GM19238 (cell line): Measurements from ENCODE around the gene ERBIN.
A peak's percentile ranks its signal among the peaks of the same experiment; 100 is the strongest.
"Not testable (repeated sequence)": the region's sequence is repeated elsewhere in the genome, so short reads cannot be mapped to it uniquely, and the experiment has no call there.

Experiments
- DNase-seq: peaks from one replicate; pipeline ENCODE4 v3.0.0; 2011; ENCODE audit warnings: low spot score; ENCODE audit not compliant: insufficient read length

ERBIN gene

DNA sequence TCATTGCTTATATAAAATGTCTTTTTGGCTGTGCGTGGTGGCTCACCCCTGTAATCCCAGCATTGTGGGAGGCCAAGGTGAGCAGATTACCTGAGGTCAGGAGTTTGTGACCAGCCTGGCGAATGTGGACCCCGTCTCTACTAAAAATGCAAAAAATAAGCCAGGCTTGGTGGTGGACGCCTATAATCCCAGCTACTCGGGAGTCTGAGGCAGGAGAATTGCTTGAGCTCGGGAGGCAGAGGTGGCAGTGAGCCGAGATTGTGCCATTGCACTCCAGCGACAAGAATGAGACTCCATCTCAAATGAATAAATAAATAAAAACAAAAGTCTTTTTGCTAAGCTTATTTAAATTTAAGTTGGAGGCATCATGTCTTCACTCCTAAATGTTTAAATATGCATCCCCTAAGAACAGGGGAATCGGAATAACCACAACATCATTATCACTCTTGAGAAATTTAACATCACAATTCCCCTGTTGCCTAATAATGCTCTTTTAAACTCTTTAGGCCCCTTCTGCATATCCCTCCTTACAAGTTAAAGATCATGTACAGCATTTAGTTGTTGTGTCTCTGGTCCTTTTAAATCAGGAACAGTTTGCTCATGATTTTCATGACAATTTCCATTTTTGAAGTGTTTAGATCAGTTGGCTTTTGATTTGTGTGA is 72.8 kb downstream of the ERBIN start:
- no peak for DNase-seq

DNA sequence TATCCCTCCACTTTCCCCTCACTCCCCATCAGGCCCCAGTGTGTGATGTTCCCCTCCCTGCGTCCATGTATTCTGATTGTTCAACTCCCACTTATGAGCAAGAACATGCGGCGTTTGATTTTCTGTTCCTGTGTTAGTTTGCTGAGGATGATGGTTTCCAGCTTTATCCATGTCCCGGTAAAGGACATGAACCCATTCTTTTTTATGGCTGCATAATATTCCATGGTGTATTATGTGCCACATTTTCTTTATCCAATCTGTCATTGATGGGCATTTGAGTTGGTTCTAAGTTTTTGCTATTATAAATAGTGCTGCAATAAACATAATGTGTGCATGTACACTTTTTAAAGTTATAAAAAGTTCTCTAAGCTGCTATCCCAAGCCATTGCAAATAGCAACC is 75.6 kb downstream of the ERBIN start:
- DNase-seq = no peak

DNA sequence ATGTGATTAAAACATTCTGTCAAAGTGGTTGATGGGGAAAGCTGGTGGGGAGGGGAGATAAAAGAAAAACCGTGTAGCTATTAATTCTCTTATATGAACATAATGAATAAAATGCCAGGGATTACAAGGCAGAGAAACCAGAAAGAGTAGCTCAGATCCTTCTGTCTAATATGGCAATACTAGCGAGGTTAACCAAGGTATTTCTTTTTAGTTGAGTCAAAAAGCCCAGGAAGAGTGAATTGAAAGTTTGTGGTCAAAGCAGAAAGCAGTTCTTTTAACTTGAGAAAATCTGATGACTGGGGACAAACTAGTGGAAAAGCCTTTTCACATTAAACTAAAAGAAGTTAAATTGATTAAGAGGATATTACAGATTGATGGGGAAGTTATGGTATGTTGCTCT is 76.0 kb downstream of the ERBIN start:
- DNase-seq = no peak

DNA sequence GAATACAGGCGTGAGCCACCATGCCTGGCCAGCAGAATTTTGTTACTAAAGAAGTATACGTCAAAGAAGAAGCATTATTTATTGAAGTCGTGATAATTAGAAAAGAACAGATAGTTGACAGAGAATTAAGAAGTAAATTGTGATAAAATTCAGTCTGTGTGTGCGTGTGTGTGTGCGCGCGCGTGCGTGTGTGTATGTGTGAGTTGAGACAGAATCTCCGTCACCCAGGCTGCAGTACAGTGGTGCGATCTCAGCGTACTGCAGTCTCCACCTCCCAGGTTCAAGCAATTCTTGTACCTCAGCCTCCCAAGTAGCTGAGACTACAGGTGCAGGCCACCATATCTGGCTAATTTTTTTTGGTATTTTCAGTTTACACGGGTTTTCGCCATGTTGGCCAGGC is 77.8 kb downstream of the ERBIN start:
- no peak for DNase-seq

DNA sequence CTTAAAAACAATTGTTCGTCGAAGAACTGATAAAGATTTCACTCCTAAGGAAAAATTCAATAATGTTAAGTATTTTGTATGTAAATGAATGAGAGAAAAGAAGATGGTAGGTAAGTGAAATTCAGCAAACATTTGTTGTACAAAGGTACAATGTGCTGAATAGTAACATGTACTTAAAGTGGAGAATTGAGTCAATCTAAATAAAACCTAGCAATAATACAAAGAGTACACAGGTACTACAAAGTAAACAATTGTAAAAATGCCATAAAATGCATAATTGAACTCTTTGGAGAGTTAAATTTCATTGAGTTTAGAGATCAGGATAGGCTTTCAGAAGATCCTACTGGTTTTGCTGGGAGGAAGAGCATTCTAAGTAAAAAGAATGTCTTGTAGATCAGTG is 82.9 kb downstream of the ERBIN start:
- DNase-seq = no peak

DNA sequence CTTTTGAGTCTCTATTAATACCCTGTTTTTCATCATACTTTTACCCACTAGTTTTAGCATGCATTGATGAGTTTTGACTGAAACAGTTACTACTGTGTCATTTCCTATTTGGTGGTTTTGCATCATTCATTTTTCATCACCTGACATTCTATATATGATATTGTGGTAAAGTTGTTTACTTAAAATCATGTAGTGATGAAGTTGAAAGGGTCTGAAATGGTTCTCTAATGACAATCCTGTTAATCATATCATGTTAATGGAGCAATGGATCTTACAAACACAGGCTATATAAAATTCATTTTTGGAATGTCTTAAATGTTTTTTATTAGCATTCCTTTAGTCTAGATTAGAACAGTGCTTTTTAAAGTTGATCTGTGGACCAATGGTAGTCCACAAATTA is 84.1 kb downstream of the ERBIN start:
- DNase-seq = no peak

DNA sequence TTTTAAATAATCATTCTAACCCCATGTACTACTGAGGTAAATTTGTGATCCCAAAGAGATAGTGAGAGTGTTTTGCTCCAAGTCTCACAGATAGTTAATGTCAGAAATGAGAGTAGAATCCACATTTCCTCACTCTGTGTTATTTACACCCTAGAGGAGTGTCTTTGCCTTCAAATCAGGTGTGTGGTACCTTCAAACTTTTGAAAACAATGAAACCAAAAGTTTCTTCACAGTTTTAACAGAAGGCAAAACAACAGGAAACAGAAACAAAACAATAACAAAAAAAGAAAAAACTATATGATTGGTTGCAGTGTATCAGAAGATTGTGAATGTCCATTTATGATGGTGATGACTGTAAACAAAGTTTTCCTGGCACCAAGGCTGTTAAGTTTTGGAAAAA is 85.9 kb downstream of the ERBIN start:
- DNase-seq = peak; percentile 2

DNA sequence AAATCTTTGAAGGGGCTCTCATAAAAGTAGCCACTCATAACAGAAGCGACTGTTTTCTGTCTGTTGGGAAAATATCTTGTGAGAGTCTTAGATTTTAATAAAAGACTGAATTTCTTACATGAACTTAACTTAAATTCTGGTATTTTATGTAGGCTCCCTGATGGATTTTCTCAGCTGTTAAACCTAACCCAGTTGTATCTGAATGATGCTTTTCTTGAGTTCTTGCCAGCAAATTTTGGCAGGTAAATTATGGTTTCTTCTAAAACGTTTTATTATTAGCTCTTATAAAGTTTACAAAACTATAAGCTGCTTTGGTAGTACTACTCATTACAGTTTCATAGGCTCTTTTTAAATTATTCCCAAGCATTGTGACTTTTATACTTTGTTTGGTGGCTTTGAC is 87.0 kb downstream of the ERBIN start:
- no peak for DNase-seq

DNA sequence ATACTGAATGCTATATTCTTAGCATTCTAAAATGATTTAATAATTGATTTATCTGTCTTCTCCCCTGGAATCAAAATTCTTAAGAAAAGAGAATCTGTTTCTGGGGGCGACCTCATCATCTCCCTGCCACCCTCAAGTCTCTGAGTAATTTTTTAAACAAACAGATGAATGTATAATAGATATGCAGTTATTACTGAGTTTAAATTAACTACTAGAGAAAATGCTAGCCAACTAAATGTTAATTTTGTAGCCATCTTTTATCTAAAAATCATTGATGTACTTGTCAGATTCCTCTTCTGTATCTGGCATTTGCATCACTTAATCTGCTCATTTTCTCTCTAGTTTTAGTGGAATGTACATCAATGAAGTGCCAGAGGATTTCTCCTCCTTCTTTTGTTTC is 87.5 kb downstream of the ERBIN start:
- no peak for DNase-seq

DNA sequence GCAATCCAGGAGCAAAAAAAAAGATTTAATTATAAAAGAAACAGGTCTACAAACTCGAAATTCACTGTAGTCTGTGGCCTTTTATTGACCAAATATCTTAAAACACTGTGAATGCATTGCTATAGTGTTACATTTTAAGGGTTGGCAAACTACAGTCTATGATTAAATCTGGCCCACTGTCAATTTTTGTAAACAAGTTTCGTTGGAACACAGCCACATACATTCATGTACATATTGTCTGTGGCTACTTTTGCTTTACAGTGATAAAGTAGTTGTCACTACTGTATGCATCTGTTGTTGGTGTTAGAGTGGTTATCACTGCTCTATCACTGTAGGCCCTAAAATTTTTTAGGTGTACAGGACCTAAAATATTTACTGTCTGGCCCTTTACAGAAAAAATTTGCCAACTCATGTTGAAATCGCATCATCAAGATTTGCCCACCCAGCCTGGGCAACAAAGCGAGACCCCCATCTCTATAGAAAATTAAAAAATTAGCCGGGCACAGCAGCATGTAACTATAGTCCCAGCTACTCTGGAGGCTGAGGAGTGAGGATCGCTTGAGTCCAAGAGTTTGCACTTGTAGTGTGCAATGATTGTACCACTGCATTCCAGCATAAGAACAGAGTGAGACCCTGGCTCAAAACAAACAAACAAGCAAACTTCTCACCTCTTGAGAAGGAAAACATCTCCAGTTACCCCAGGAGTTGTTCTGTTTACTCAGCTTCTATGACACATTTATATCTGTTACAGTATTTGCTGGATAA is 89.0 kb downstream of the ERBIN start:
- DNase-seq = no peak

DNA sequence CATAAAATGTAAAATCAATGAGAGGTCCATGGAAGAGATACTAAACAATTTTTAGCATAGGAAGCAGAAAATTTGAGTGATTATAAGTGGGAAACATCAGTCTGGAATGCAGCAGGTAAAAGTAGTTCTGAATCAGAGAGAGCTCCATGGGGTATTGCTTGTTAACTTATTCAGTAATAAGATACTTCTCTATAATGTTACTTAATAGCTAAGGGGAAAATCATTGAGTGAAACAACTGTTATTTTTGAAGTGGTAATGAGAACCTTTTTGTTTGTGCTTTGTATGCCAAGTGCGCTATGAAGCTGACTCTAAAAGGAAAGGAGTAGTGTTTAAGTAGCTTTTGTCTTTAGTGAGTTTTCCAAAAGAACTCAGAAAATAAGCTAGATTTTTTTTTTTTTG is 95.2 kb downstream of the ERBIN start:
- DNase-seq = no peak

DNA sequence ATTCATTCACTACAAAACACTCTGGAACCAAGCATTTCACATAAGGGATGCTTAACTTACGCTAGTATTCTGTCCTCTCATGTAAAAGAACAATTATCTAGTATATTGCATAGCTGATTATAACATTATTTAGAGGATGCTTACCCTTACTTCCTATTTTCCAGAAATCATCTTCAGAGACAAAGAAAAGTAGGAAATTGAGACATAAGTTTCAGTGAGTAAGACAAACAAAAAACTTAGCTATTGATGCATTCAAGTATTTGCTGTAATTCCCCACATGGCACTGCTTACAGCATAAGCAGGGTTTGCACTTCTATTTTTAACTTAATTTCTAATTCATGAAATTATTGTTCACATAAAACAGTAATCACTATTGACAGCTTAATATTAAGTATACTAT is 112.9 kb downstream of the ERBIN start:
- no peak for DNase-seq

DNA sequence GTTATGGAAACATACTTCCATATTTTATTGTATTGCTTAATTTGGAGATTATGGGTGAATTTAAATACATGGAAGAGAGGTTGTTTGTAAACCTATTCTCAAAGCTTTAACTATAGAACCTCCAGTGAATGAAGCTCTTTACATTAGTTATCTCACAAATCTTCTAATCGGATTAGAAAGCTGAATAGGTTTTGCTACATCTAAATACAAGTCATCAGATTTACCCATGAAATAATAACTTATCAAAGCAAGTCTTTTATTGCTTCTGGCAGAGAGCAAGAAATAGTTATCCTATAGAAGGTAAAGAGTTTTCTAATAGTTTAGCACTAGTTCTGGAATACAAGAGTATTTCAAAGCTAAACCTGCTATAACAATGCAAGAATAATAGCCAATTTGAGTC is 113.3 kb downstream of the ERBIN start:
- DNase-seq = no peak

DNA sequence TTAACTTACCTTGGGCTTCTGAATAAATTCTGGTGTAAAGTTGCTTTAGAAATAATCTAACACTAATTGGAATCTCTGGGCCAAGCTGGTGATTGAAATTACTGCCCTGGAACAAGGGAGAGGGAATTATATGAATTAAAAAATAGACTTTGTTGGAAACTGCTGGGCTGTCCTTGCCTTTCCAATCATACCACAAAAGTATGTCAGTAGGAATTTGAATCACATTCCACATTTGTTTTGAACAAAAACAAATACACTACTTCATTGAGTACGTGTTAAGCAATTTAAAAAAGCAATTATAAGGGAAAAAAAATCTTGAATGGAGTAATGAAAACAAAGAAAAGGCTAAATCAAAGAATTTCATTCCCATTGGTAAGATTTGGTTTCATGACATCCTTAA is 115.3 kb downstream of the ERBIN start:
- no peak for DNase-seq

DNA sequence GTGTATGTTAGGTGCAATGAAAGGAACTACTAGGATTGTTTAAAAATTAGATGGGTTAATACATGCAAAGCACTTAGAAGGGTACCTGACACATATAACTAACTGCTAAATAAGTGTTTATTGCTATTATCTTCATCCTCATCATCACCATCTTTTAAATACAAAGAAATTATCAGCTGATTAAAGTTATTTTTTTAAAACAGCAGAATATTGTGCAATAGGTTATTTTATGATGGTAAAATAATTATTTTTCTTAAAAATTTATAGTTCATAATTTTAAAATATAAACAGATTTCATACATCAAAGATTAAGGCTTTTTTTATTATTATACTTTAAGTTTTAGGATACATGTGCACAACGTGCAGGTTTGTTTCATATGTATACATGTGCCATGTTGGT is 130.9 kb downstream of the ERBIN start:
- DNase-seq = no peak

DNA sequence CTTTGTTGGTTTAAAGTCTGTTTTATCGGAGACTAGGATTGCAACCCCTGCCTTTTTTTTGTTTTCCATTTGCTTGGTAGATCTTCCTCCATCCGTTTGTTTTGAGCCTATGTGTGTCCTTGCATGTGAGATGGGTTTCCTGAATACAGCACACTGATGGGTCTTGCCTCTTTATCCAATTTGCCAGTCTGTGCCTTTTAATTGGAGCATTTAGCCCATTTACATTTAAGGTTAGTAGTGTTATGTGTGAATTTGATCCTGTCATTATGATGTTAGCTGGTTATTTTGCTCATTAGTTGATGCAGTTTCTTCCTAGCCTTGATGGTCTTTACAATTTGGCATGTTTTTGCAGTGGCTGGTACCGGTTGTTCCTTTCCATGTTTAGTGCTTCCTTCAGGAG is 134.9 kb downstream of the ERBIN start:
- DNase-seq = not testable (repeated sequence)

DNA sequence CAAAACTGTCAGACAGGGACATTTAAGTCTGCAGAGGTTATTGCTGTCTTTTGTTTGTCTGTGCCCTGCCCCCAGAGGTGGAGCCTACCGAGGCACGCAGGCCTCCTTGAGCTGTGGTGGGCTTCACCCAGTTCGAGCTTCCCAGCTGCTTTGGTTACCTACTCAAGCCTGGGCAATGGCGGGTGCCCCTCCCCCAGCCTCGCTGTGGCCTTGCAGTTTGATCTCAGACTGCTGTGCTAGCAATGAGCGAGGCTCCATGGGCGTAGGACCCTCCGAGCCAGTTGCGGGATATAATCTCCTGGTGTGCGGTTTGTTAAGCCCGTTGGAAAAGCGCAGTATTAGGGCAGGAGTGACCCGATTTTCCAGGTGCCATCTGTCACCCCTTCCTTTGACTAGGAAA is 136.7 kb downstream of the ERBIN start:
- not testable (repeated sequence) for DNase-seq

DNA sequence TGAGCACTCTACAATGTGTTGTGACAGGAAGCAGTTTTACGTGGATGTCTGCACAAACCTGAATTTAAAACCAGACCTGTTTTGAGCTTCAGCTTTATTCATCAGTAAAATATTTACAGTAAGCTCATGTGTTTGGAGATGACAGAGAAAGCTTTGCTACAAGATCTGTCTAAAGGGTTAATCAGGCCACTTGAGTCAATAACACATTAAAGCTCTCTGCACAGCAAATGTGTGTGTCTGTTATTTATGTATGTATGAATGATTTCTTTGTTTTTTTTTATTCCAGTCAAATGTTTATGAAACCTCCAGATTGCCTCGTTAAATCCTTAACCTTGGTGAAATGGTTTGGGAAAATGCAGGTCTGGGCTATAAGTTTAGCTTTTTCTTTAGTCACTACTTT is 140.5 kb downstream of the ERBIN start:
- DNase-seq = no peak

DNA sequence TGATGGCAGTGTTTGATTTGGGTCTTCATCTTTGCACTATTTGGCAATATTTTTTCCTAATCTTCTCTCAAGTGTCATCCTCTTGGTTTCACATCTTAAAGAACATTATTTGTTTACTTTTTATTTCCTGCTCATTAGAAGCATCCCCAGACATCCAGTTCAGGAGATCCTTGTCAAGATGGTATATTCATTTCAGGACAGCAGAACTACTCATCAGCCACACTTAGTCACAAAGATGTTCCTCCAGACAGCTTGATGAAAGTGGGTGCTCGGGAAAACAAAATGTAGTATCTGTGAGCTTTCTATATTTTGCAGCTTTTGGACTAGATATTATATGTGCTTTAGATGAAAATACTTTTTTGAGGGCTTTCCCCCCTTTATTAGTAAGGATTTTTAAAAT is 145.7 kb downstream of the ERBIN start:
- DNase-seq = no peak

DNA sequence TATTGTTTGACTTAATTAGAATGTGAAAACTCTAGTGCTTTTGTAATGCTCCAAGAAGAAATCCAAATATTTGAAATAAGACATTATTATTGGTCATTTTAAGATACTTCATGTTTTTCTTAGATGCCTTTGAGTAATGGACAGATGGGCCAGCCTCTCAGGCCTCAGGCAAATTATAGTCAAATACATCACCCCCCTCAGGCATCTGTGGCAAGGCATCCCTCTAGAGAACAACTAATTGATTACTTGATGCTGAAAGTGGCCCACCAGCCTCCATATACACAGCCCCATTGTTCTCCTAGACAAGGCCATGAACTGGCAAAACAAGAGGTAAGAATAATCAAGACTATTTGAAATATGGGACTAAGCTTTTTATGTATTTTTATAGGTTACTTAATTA is 148.5 kb downstream of the ERBIN start:
- no peak for DNase-seq

DNA sequence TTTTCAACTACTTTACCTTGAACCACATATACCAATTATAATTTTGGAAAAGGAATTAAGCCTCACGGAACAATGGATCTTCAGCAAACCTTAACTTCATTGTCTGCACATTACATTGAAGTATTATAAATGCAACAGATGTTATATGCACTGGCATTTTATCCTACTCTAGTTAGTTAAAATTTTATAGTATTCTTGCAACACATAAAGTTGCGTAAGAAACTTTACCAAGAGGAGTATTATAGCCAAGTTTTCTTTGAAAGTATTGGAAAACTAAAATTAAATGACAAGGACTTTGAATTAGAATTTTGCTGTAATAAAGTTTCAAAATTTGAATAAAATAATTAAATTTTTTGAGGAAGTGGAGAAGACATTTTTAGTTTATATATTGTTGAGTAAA is 154.3 kb downstream of the ERBIN start:
- DNase-seq = no peak

DNA sequence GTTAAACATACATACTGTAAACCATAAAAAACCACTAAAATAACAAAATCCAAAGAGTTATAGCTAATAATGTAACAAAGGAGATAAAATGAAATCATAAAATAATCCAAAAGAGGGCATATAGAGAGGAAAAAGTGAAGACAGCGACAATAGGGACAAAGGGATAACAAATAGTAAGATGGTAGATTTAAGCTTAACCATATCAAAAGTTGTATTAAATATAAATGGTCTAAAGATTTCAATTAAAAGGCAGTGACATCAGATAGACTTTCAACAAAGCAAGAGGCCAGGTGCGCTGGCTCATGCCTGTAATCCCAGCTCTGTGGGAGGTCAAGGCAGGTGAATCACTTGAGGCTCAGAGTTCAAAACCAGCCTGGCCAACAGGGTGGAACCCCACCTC is 163.0 kb downstream of the ERBIN start:
- no peak for DNase-seq

DNA sequence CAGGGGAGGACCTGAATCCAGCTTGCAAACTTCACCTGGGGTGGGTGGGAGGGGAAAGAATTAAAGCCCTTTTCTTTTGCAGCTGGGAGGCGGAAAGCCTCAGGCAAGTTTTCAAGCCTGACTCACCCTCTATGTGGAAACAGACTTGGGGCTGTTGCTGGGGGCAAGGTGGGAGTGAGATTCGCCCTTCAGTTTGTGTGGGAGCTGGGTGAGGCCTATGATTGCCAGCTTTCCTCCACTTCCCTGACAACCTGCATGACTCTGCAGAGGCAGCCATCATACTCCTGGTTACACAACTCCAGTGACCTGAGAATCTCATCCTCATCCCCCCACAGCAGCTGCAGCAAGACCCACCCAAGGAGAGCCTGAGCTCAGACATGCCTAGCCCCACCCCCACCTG is 174.5 kb downstream of the ERBIN start:
- DNase-seq = no peak
